HuH-7 (cell line): ENCODE data around the gene E2F4.

Source experiments
- DNase-seq: peaks from one replicate; pipeline ENCODE4 v3.0.0; 2011; ENCODE audit warnings: low spot score

E2F4 gene, protein sequence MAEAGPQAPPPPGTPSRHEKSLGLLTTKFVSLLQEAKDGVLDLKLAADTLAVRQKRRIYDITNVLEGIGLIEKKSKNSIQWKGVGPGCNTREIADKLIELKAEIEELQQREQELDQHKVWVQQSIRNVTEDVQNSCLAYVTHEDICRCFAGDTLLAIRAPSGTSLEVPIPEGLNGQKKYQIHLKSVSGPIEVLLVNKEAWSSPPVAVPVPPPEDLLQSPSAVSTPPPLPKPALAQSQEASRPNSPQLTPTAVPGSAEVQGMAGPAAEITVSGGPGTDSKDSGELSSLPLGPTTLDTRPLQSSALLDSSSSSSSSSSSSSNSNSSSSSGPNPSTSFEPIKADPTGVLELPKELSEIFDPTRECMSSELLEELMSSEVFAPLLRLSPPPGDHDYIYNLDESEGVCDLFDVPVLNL

DNA sequence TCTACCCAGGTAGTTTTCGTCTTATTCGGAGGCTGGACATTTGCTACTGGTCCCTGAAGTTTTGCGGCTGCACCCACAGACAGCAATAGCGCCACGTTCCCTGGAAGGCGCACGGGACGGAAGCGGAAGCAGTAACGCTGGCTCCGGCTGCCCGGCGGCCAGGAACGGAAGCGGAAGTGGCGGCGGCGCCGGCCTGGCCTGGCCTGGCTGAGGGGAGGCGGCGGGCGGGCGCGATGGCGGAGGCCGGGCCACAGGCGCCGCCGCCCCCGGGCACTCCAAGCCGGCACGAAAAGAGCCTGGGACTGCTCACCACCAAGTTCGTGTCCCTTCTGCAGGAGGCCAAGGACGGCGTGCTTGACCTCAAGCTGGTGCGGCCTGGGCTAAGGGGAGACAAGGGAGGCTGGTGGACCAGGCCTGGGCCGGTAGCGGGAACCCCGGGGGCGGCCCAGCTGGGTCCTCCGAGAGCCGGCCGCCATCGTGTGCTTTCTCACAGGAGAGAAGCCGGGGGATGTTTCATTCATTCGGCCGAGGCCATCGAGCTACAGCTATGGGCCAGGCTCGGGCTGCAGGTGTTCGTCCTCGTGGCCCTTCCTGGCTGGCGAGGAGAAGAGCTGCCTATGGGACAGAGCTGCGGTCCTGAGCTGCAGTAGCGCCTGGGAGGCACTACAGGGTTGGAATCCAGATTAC lies at the start of gene E2F4:
TSS of gene E2F4 (plus strand) at position 161 of the 687 bp plus-strand sequence. CDS start at position 234, 73 bp downstream.
- DNase-seq: peak; percentile 90

DNA sequence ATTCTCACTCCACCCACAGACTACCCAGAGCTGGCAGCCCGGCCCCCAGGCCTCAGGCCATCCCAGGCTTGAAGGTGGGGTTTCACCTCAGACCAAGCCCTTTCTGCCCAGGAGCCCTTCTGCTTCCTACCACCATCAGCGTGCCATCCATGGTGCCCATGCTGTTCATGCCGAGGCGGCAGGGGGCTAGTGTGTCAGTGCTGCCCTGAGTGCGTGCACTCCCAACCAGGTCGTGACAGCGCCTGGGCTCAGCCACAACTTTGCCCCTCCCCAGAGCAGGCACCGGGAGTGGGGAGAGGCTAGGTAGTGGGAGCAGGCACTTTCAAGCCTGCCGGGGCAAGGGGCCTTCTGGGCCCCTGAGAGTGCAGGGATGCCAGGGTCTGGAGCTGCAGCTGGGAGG lies 49.6 kb upstream of the E2F4 start:
- DNase-seq: no peak

DNA sequence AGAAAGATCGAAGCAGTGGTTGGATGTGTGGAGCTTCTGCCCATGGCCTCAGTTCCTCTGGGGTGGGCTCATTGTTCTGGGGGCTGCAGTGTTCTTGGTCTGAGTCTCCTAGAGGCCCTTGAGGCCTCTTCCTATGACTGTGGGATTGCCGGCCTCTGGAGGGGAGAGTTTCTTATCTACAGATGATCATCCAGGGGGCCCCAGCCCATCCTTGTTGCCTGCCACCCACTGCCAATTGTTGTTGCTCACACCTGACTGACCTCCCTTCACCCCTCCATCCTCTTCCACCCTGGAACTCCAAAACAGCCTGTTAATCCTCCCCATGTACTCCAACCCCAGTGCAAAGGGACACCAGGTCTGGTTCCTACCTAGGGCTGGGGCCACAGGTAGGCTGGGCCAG lies 47.0 kb upstream of the E2F4 start:
- no peak for DNase-seq

DNA sequence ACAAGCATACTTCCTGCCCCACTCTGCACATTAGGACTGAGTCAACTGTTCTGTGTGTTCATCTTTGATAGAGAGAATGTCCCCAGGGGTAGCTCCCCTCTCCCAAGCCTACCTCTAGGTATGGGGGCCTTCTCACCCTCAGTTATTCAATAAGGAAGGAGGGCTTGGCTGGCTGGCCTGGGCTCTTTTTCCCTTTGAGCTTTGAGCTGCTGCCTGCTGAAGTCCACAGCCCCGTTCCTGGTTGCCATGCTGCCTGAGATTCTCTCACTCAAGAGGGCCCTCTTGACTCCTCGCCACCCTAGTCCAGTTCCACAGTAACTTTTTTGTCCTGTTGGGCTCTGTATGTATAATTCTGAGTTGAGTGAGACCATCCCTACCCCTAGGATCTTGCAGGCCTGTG lies 46.2 kb upstream of the E2F4 start:
- no peak for DNase-seq

DNA sequence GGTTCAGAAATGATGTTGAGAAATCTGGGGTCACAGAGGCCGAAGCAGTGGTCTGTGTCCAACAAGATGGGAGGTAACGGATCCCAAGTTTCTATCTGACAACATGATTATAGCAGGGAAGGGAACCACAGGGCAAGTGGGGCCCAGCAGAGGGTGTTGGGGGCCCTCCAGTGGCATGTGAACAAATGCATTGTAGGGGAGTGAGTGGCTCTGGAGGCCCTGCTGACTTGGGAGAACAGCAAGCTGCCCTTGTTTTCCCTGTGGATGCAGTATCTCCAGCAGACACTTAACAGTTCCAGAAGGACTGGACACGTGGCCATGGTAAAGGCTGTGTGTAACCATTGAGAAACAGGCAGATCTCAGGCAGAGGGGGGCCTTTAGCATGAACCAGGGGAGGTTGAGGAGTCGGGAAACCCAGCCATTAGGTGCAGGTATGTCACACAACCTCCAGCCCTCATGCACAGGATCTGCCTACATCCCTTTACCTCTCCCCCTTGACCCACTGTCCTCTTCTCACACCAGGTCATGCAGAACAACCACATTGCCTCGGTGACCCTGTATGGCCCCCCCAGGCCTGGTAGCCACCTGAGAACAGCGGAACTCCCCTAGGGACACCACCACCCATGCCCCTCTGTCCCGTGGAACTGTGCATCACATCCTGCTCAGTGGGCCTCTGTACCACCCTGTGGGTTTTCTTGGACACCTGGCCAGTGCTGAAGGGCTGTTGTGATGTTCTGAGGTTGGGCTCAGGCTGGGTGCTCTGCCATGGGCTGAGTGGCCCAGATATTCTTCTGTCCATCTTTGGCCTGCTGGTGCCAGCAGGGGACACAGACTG lies 45.2 kb upstream of the E2F4 start:
- DNase-seq: no peak

DNA sequence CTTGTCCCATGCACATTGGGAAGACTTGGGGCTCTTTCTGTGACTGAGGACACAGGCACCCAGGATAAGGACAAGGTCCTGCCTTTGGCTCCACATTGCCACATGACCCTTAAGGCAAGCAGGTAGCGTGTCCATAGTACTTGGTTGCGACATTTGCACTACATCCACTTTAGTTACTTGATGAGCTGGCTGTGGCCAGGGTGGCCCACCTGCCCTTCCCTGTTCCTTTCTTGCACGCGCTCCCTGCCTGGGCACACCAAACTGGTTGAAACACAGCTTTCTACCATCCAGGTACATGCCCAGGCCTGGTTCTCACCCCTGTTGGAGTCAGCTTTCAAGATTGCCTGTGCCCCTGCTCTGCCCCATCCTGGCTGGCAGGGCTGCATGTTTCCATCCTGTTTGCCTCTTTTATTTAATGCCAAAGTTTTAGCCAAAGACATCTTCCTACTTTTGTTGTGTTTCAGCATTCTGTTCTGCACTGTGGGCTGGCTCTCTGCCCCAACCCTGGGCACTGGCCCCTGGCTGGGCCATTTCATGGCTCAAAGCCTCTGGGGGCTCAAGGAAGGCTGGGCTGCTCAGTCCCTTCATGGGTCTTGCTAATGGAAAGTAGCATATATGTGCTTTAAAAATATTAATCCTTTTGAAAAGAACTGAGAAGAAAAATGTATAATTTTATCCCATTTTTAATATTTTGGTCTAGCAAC lies 44.4 kb upstream of the E2F4 start:
- no peak for DNase-seq

DNA sequence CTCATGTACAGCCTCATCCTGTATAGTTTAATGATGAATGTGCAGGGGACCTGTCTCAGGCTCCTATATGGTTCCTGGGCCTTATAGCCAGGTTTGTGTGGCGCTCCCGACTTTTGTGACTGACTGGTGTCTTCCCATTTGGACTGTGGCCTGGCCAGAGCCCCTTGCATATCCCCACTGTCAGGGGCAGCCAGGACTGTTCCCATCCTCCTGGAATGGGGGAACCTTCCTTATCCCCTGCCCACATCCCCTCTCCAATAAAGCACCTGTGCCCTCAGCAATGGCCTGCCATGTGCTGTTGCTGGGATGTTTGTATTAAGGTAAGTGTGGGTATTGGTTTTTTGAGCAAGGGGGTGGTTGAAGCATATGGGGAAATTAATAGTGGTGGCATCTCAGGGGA lies 43.7 kb upstream of the E2F4 start:
- no peak for DNase-seq

DNA sequence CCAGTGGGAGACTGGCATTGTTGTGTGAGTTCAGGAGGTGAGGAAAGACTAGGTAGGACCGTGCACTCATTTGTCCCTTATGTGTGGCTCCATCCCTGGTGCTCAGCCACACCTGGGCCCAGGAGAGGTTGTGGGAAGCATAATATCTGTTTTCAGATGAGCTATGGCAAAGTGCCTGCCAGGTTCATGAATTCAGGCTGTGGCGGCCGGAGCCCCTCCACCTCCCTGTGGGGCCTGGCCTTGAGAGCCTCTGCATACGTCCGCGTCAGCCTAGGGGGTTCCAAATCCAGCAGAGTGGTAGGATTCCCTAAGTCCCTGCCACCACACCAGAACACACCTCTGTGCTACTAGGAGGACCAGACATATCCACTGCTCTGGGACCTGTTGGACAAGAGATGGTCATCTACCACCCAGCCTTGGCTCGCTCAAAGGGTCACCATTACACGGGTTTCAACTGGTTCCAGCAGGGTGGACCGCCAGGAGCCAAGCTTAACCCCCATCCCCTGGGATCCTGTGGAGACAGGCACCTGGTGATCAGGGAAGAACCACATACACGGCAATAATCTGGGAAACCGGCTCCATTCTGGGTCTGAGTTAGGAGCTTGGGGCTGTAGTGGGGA lies 43.2 kb upstream of the E2F4 start:
- DNase-seq: no peak

DNA sequence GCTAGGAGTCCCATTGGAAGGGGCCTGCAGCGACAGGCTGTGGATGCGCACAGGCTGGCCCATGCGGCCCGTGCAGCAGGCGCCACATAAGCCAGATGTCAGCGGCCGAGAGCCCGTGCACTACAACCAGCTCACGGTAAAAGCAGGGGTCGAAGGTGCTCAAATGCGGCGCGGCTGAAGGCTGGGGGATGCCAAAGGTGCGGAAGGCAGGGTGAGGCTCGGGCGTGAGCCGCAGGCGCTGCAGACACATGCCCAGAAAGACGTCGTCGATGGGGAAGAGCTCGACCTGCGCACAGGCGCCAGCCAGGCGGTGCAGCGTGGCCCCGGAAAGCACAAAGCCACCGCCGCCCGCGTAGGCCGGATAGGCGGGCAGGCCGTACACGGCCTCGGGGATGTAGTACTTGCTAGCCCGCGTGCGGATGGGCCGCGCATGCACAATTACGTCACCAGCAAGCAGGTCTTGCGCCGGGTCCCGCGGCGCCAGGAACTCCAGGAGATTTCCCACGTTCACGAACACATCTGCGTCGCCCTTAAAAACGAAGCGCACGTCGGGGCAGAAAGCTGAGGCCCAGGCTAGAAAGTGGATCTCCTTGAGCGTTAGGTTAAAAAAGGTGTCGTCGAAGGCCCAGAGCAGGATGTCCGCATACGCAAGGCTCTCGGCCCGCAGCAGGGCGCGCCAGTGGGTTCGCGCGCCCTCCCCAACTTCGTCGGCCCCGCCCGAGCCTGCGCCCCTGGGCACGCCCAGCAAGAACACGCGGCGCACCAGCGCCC lies 42.5 kb upstream of the E2F4 start:
- DNase-seq: no peak

DNA sequence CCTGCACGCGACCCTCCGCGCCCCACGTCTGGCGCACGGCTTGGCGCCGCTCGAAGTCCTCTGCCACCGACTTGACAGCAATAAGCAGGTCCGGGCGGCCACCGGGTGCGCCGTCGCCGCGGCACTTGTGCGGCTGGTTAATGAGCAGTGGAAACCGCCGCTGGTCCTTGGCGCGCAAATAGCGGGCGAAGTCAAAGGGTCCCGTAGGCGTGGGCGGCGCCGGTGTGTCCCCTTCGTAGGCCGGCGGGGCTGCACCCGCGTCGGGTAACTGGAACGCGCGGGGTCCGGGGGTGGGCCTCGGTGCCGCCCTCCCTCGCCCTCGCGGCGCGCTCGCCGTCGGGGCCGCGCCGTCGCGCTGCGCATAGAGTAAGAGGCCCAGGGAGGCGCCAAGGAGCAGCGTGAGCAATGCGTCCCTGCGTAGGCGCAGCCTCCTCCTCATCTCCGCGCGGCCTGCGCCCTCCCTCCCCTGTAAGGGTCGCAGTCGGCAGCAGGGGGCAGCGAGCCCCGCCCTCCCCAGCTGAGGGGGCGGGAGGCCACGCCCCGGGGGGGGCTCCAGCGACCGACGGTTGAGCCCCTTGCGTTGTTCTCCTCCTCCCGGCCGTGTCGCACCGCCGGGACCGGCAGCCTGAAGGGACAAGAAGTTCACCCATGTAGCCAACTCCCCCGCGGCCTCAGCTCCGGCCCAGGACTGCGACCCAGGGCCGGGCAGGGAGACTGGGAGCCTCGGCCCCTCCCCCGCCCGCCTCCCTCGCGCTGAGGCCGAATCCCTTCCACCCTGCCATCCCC lies 41.7 kb upstream of the E2F4 start:
- DNase-seq: no peak

DNA sequence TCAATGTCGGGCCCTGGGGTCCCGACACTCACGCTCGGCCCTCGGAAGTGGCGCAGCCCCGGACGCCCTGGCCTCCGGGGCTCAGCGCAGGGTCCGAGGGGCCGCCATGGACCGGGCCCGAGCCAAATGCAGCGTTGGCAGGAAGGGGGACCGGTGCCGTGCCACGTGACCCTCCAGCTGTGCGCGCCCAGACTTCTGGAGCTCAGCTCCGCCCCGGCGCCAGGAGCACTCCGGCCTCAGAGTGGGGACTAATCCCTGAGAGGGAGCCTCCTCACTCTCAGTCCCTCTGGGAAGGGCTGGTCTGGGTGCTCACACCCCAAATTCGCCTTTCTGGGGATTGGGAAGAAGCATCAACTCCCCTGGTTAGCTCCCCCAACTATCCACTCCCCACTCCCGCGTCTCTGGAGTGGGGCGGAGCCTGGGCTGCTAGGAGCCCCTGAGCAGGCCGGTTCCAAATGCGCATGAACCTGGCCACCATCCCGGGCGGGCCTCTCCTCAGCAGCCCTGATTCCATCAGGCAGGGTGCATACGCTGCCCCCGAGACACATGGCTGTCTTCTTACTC lies 41.0 kb upstream of the E2F4 start, which contains the start of gene B3GNT9:
TSS of gene B3GNT9 (minus strand) at position 166 of the 564 bp plus-strand sequence. CDS start 513 bp downstream, outside the sequence.
- DNase-seq: no peak

DNA sequence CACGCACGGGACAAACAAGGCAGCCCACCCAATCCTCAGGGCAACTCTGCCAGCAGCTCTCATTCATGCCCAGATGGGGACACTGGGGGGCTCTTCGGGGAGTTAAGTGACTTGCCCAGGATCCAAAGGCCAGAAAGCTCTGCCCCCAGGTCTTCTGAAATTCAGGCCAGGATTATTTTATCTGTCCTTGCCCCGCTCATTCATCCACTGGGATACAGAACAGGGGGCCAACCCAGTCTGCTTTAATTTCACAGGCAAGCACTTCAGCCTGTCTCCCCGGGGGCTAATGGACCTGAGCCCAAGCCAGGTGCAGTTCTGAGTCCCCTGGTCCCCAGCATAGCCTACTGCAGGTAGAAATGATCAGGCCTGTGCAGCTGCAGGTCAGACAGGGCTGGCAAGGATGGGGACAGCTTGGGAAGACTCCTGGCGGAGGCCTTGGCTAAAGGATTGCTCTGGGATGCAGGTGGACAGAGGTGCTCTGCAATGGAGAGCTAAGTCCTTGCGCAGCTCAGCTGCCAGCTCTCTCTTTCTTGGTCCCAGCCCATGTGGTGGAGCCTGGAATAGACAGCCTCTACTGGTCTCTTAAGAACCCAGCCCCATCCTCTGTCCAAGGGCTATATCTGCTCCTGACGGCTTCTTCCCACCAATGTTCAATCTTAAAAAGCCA lies 40.4 kb upstream of the E2F4 start:
- DNase-seq: no peak

DNA sequence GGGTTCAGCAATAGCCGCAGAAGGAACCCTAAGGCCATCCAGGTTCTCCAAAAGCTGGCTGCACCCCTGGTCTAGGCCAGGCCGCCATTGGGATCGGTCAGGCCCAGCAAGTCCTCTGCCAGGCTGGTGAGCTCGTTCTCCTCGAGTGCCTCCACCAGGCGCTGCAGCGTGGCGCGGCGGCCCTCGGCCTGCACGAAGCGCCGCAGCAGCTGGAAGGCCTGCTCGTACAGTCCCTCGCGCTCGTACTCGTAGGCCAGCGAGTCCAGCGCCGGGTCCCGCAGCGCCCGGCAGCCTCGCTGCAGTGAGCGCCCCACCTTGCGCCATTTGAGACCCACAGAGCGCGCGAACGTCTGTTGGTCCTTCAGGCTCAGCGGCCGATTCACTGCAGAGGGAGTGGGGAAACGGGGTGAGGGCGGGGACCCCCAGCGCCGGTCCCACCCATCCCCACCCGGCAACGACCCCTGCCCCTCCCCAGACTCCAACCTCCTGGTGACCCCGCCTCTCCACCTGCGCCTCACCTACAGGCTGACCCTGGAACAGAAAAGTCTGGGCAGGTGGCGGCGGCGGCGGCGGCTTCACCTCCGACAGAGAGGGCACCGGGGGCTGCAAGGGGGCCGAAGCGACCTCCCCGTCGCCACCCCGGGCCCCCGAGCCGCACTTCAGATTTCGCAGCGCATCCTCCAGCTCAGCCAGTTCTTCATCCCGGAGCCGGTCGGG lies 37.2 kb upstream of the E2F4 start:
- no peak for DNase-seq

DNA sequence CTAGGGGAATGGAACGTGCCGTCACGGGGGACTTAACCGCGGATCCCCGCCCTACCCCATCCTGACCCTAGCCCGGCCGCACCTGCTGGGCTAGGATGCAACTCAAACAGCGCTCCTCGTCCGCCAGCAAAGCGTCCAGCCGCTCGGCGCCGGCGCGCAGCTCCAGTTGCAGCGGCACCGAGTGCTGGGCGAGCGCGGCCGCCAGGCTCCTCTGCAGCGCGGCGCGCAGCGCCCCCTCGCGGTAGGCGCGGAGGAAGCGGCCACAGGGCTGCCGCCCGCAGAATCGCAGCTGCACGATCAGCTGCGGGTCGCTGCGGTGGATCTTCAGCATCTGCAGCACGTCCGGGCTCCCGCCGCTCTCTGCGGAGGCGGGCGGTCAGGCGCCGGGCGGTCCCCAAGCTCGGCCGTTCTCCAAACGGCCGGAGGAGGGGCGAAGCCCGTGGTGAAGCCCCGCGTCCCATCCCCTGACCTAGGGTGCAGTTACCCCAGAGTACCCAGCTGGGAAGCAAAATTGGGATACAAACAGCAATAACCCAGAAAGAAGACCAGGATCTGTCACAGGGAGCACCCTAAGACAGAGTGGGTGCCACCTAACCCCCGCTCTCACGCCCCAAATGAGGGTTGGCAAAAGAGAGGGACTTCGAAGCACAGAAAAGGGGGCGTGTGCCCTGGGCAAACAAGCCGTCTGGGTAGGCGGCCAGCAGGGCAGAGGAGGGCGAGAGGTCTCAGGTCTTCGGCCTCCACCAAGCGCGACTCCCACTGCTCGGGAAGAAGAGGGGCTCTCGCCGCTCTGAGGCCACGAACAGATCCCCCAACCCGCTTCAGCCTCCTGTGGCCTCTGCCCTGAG lies 36.4 kb upstream of the E2F4 start:
- DNase-seq: peak; percentile 90

DNA sequence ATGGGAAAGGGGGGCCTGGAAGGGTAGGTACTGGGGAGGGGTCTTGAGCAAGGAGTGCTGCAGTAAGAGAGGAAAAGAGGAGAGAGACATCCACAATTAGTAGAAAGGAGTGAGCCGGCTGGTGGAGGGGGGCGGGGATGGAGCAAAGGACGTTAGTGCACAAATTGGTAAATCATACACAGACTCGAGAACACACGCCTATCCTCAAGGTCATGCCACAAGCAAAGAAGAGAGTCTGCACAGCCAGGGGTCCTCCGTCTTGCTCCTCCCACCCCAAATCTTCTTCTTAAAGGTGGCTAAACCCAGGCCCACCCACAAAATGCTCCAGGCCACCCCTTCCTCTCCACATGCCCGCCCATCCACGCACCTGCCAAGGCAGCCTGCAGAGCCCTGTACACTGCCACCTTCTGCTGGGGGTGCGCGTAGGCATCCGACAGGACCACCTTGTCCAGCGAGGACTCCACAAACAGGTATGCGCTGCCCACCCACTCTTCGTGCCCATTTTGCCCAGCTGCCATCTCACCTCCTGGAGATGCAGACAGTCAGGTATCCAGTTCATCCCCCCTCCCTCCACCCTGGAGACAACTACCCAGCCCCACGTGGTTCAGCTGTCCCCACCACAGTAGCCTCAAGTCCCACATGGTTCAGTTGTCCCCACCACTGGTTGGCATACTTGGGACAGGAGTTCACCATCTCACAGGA lies 35.7 kb upstream of the E2F4 start:
- DNase-seq: no peak

DNA sequence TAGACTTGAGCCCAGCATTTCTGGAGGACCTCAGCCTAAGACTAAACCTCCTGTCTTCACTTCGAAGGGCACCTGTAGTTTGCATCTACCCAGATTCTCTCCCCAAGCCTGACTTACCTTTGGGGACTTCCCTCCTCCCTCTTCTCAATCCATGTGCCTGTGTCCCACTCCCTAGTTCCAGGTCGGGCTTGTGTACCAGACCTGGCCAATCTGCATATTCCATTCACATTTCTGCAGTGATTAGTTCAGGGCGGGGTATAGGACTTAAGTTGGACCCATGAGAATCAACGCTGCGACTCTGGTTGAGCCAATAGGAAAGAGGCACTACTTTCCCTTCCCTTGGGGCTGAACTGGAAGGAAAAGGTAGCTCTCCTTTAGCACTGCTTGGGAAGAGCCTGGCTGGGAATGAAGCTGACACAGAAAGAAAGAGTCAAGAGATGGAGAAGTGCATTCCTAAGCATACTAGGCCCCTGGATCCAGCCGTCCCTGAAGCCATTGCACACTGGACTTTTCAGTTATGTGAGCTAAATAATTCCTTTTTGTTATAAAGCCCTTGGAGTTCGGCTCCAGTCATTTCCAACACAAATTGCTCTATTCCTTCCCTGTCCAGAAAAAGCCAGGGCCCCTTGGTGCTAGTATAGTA lies 34.7 kb upstream of the E2F4 start:
- DNase-seq: no peak
